Measurements from ENCODE around the gene ITGB1.
"Not testable (repeated sequence)": the region's sequence is repeated elsewhere in the genome, so short reads cannot be mapped to it uniquely, and the experiment has no call there.

ITGB1 gene

GRCh38 chr10:32980558-32981468, 22.8 kb upstream of the ITGB1 start:
- peak; percentile 88 for DNase-seq (ENCODE audit: low spot score)

GRCh38 chr10:32980242-32980557, 22.2 kb upstream of the ITGB1 start:
- no peak for DNase-seq (ENCODE audit: low spot score)

GRCh38 chr10:32979719-32980118, 21.7 kb upstream of the ITGB1 start:
- not testable (repeated sequence) for DNase-seq (ENCODE audit: low spot score)

GRCh38 chr10:32979041-32979440, 21.0 kb upstream of the ITGB1 start:
- peak; percentile 52 for DNase-seq (ENCODE audit: low spot score)

- DNase-seq (ENCODE audit: low spot score), result not testable (repeated sequence)
Observed at GRCh38 chr10:32977846-32978809, 20.1 kb upstream of the ITGB1 start.

GRCh38 chr10:32976338-32976737, 18.3 kb upstream of the ITGB1 start:
- DNase-seq (ENCODE audit: low spot score), result no peak

- no peak for DNase-seq (ENCODE audit: low spot score)
Observed at GRCh38 chr10:32972929-32973328, 14.9 kb upstream of the ITGB1 start.

GRCh38 chr10:32972460-32972859, 14.4 kb upstream of the ITGB1 start:
- no peak for DNase-seq (ENCODE audit: low spot score)

GRCh38 chr10:32971536-32972091, 13.6 kb upstream of the ITGB1 start:
- no peak for DNase-seq (ENCODE audit: low spot score)

- no peak for DNase-seq (ENCODE audit: low spot score)
Observed at GRCh38 chr10:32970910-32971309, 12.9 kb upstream of the ITGB1 start.

- peak; percentile 31 for DNase-seq (ENCODE audit: low spot score)
Observed at GRCh38 chr10:32964270-32964669, 6.2 kb upstream of the ITGB1 start.

- peak; percentile 37 for DNase-seq (ENCODE audit: low spot score)
Observed at GRCh38 chr10:32963096-32963495, 5.1 kb upstream of the ITGB1 start.

- DNase-seq (ENCODE audit: low spot score), result no peak
Observed at GRCh38 chr10:32962521-32962920, 4.5 kb upstream of the ITGB1 start.

GRCh38 chr10:32961895-32962369, 3.9 kb upstream of the ITGB1 start:
- DNase-seq (ENCODE audit: low spot score), result peak; percentile 66

- no peak for DNase-seq (ENCODE audit: low spot score)
Observed at GRCh38 chr10:32961343-32961894, 3.4 kb upstream of the ITGB1 start.

GRCh38 chr10:32960022-32960421, 2.0 kb upstream of the ITGB1 start:
- no peak for DNase-seq (ENCODE audit: low spot score)

GRCh38 chr10:32959006-32959920, 1.2 kb upstream of the ITGB1 start:
- DNase-seq (ENCODE audit: low spot score), result no peak

GRCh38 chr10:32957341-32958084, 517 bp downstream of the ITGB1 start:
- DNase-seq (ENCODE audit: low spot score), result peak; percentile 71

GRCh38 chr10:32956365-32957197, 1.4 kb downstream of the ITGB1 start:
- DNase-seq (ENCODE audit: low spot score), result no peak
